Panc1 (cell line): ENCODE results near the gene S100A5.

ENCODE experiments used
- POLR2AphosphoS5 ChIP-seq: IDR thresholded peaks from 2 replicates; pipeline ENCODE4 v1.6.1; 2012; ENCODE audit warnings: mild to moderate bottlenecking, low read depth, low read length, moderate library complexity
- SIN3A ChIP-seq: IDR thresholded peaks from 2 replicates; pipeline ENCODE4 v1.6.1; 2012; ENCODE audit warnings: low read depth, mild to moderate bottlenecking, low read length, moderate library complexity, borderline replicate concordance; ENCODE audit not compliant: insufficient read depth
- TF ChIP-seq, protein P1 (sequence below): fragments of 450-650 bp; IDR thresholded peaks from 2 replicates; pipeline ENCODE4 v1.5.1; 2017; ENCODE audit warnings: mild to moderate bottlenecking

GRCh38 chr1:153513666-153514065 is 27.1 kb downstream of the S100A5 start:
- TF ChIP-seq, protein P1, sequence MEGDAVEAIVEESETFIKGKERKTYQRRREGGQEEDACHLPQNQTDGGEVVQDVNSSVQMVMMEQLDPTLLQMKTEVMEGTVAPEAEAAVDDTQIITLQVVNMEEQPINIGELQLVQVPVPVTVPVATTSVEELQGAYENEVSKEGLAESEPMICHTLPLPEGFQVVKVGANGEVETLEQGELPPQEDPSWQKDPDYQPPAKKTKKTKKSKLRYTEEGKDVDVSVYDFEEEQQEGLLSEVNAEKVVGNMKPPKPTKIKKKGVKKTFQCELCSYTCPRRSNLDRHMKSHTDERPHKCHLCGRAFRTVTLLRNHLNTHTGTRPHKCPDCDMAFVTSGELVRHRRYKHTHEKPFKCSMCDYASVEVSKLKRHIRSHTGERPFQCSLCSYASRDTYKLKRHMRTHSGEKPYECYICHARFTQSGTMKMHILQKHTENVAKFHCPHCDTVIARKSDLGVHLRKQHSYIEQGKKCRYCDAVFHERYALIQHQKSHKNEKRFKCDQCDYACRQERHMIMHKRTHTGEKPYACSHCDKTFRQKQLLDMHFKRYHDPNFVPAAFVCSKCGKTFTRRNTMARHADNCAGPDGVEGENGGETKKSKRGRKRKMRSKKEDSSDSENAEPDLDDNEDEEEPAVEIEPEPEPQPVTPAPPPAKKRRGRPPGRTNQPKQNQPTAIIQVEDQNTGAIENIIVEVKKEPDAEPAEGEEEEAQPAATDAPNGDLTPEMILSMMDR, result no peak
- TF ChIP-seq POLR2AphosphoS5 (no peak), SIN3A (no peak)
